Measurements from ENCODE around the gene GCFC2. TPM values are rescaled to one million over a fixed set of nuclear protein-coding genes. Genes with fewer than 3 reads are reported as not detected.

GCFC2 gene
- total and polyA plus RNA-seq, 2 donors (not counting 3 experiments of a cell fraction or from before 2014, with no cell fraction given): 5.7 to 20.0 TPM

DNA sequence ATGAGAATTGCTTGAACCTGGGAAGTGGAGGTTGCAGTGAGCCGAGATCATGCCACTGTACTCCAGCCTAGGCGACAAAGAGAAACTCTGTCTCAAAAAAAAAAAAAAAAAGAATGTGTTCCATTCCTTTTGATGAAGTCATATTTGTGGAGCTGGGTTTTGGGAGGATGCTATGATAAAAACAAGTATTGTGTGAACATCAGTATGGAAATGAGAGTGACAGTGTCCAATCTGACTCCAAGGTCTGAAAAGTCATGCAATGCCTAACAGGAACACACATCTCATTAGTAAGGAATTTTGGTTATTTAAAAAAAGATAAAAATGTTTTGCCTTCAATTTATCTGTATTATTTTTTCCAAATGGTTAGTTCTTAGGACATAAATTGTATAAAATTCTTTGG lies 11.8 kb downstream of the GCFC2 start:
- Histone ChIP-seq H3K9ac (replicated peaks; ENCODE audit: extremely low read depth, insufficient read depth, low read length) (no peak overlapping the region), H3K27ac (ENCODE audit: insufficient read depth, low read depth, low read length) (no peak overlapping the region), H4K20me1 (replicated peaks; ENCODE audit: control insufficient read depth, extremely low read depth, insufficient read depth, low read length) (no peaks in the 10 kb centered on the region), H3K4me1 (ENCODE audit: control insufficient read depth, extremely low read depth, insufficient read depth, low read length) (peaks cover 2% of the 10 kb centered on the region), H3K79me2 (ENCODE audit: control insufficient read depth, insufficient read depth, low read length) (no peaks in the 10 kb centered on the region), H3K4me3 (replicated peaks in 1 of 3; ENCODE audit: insufficient read depth in 1 of 3, low read depth in 1 of 3, low read length in 3 of 3) (no peak overlapping the region), H3K27me3 (ENCODE audit: control insufficient read depth in 2 of 2, insufficient read depth in 2 of 2, low read length in 2 of 2) (no peaks in the 10 kb centered on the region), H3K9me1 (replicated peaks; ENCODE audit: control insufficient read depth, extremely low read depth, insufficient read depth, low read length) (no peaks in the 10 kb centered on the region), H2AFZ (ENCODE audit: low read depth, low read length) (no peak overlapping the region), H3K4me2 (ENCODE audit: insufficient read depth, low read length) (no peak overlapping the region), H3K36me3 (ENCODE audit: control insufficient read depth in 2 of 2, extremely low read depth in 1 of 2, insufficient read depth in 2 of 2, low read length in 2 of 2) (peaks cover 3 to 18% of the 10 kb centered on the region in 2 experiments), H3K9me3 (replicated peaks; ENCODE audit: control insufficient read depth, insufficient read depth, low read length) (no peaks in the 10 kb centered on the region)
- dilution Hi-C loops (cut with MboI; ENCODE audit: extremely low pct_ligation_motif_present, low sequenced_read_pairs) (no loop called here), intact Hi-C loops (cut with micrococcal nuclease) (no loop called here)
- TF ChIP-seq, protein P1, sequence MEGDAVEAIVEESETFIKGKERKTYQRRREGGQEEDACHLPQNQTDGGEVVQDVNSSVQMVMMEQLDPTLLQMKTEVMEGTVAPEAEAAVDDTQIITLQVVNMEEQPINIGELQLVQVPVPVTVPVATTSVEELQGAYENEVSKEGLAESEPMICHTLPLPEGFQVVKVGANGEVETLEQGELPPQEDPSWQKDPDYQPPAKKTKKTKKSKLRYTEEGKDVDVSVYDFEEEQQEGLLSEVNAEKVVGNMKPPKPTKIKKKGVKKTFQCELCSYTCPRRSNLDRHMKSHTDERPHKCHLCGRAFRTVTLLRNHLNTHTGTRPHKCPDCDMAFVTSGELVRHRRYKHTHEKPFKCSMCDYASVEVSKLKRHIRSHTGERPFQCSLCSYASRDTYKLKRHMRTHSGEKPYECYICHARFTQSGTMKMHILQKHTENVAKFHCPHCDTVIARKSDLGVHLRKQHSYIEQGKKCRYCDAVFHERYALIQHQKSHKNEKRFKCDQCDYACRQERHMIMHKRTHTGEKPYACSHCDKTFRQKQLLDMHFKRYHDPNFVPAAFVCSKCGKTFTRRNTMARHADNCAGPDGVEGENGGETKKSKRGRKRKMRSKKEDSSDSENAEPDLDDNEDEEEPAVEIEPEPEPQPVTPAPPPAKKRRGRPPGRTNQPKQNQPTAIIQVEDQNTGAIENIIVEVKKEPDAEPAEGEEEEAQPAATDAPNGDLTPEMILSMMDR (IDR thresholded peaks at IDR 0.05; ENCODE audit: extremely low read depth in 1 of 2, insufficient read depth in 1 of 2, low read depth in 1 of 2, low read length in 2 of 2): no peak
- no peak for TF ChIP-seq FOS (IDR thresholded peaks at IDR 0.05; ENCODE audit: borderline replicate concordance, insufficient read depth, low read length)
- TF ChIP-seq, protein P2, sequence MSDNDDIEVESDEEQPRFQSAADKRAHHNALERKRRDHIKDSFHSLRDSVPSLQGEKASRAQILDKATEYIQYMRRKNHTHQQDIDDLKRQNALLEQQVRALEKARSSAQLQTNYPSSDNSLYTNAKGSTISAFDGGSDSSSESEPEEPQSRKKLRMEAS (IDR thresholded peaks at IDR 0.05; ENCODE audit: insufficient read depth, insufficient read length): no peak
- FAIRE-seq (no peak), DNase-seq (ENCODE audit: low read depth, low spot score) (no peak)
- BruUV-seq (replicated peaks): no TSS peak
- ChIA-PET POLR2A (interaction anchor here (1.0 kb wide), 1 partner anchor 11 kb away, joined by 3 read pairs; the partner anchor contains the start of gene GCFC2), CTCF (interaction anchor here (1.0 to 2.1 kb wide), 3 partner anchors 10 to 22 kb away, joined by 3 to 7 read pairs (median 4); partner anchors contain the start of gene GCFC2)

DNA sequence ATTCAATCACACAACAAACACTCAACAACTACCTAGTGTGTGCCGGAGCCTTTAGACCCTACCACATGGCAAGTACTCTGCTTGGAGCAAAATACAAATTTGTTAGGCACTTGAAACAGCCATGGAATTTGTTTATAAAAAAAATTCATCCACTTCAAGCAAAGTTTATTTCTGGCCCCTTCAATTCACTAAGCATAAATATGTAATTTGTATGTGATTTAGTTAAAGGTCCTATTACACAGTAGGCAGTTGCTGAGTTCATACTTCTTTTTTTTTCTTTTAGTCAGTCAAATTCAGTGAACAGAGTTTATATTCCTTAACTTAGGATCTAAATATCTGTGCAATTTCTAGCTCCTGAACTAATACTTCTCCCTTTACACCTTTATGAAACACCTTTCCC lies 22.5 kb downstream of the GCFC2 start:
- H3K27me3 ChIP-seq (ENCODE audit: control insufficient read depth in 2 of 2, insufficient read depth in 2 of 2, low read length in 2 of 2): no peaks in the 10 kb centered on the region
- H4K20me1 ChIP-seq (replicated peaks; ENCODE audit: control insufficient read depth, extremely low read depth, insufficient read depth, low read length): no peaks in the 10 kb centered on the region
- CTCF ChIA-PET: interaction anchor here (0.6 to 2.8 kb wide), 4 partner anchors 9 to 48 kb away, joined by 3 to 10 read pairs (median 4); no protein-coding TSS in a partner anchor
- H3K4me1 ChIP-seq (ENCODE audit: control insufficient read depth, extremely low read depth, insufficient read depth, low read length): no peaks in the 10 kb centered on the region
- no peaks in the 10 kb centered on the region for H3K79me2 ChIP-seq (ENCODE audit: control insufficient read depth, insufficient read depth, low read length)
- no peaks in the 10 kb centered on the region for H3K9me3 ChIP-seq (replicated peaks; ENCODE audit: control insufficient read depth, insufficient read depth, low read length)
- no peak overlapping the region for H3K27ac ChIP-seq (ENCODE audit: insufficient read depth, low read depth, low read length)
- H3K9ac ChIP-seq (replicated peaks; ENCODE audit: extremely low read depth, insufficient read depth, low read length): no peak overlapping the region
- POLR2A ChIA-PET: interaction anchor here (0.6 kb wide), 1 partner anchor 1004 kb away, joined by 3 read pairs; no protein-coding TSS in a partner anchor
- dilution Hi-C loops (cut with MboI; ENCODE audit: extremely low pct_ligation_motif_present, low sequenced_read_pairs): no loop called here
- TF ChIP-seq, protein P2 (IDR thresholded peaks at IDR 0.05; ENCODE audit: insufficient read depth, insufficient read length): no peak
- TF ChIP-seq, protein P1 (IDR thresholded peaks at IDR 0.05; ENCODE audit: extremely low read depth in 1 of 2, insufficient read depth in 1 of 2, low read depth in 1 of 2, low read length in 2 of 2): no peak
- TF ChIP-seq POLR2A (IDR thresholded peaks at IDR 0.05; ENCODE audit: low read depth, low read length) (no peak), POLR2AphosphoS5 (IDR thresholded peaks at IDR 0.05; ENCODE audit: insufficient read depth, low read depth, low read length) (no peak), JUN (IDR thresholded peaks at IDR 0.05; ENCODE audit: borderline replicate concordance, insufficient read depth, insufficient read length, low read depth) (no peak), GATA2 (IDR thresholded peaks at IDR 0.05; ENCODE audit: insufficient read depth, insufficient read length, low read depth, low read length) (no peak), EZH2 (IDR thresholded peaks at IDR 0.05; ENCODE audit: borderline replicate concordance, low read depth, low read length, severe bottlenecking) (no peak), FOS (IDR thresholded peaks at IDR 0.05; ENCODE audit: borderline replicate concordance, insufficient read depth, low read length) (no peak), MYC (IDR thresholded peaks at IDR 0.05; ENCODE audit: low read depth, low read length) (no peak)
- no peak for DNase-seq (ENCODE audit: low read depth, low spot score)
- BruUV-seq (replicated peaks): no TSS peak
- H3K4me2 ChIP-seq (ENCODE audit: insufficient read depth, low read length): no peak overlapping the region
- intact Hi-C loops (cut with micrococcal nuclease): no loop called here
- FAIRE-seq: no peak
- H3K9me1 ChIP-seq (replicated peaks; ENCODE audit: control insufficient read depth, extremely low read depth, insufficient read depth, low read length): no peaks in the 10 kb centered on the region
- H2AFZ ChIP-seq (ENCODE audit: low read depth, low read length): no peak overlapping the region
- no peak overlapping the region for H3K4me3 ChIP-seq (replicated peaks in 1 of 3; ENCODE audit: insufficient read depth in 1 of 3, low read depth in 1 of 3, low read length in 3 of 3)
- peaks cover 3 to 6% of the 10 kb centered on the region in 2 experiments for H3K36me3 ChIP-seq (ENCODE audit: control insufficient read depth in 2 of 2, extremely low read depth in 1 of 2, insufficient read depth in 2 of 2, low read length in 2 of 2)
